Measurements from ENCODE around the gene ZFP92.

ZFP92 gene

DNA sequence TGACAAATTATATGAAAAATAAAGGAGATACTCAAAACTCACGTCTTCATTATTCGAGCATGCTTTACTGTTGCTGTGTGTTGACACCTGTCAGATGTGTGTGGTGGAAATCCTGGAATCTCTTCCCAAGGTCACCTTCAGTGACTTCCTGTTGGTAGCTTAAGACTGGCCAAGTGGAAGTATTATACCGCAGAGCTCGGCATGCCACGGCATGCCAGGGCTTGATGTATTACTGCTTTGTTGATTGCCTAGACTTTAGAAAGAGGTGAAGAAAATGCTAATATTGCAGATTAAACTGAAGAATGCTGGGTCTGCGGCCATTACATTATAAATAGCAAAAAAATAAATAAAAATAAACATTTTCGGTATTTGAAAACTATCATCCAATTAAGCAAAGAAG lies 30.0 kb downstream of the ZFP92 start:
- DNase-seq, result no peak

DNA sequence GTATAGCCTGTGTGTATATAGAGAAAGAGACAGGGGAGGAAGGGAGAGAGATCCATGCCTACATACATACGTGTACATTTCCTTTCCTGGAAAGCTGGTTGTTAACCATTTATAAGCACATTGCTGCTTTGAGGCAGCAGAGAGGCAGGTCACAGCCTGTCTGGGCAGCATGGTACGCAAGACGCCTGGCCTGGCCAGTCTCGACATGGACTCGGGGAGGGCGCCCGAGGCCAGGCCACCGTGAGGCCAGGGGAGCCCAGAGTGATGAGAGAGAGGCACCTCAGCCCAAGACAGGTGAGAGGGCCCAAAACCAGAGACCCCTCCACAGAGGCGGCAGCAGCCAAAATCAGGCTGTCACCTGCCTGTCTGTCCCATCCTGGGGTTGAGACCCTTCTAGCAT lies 30.7 kb downstream of the ZFP92 start:
- DNase-seq, result no peak

DNA sequence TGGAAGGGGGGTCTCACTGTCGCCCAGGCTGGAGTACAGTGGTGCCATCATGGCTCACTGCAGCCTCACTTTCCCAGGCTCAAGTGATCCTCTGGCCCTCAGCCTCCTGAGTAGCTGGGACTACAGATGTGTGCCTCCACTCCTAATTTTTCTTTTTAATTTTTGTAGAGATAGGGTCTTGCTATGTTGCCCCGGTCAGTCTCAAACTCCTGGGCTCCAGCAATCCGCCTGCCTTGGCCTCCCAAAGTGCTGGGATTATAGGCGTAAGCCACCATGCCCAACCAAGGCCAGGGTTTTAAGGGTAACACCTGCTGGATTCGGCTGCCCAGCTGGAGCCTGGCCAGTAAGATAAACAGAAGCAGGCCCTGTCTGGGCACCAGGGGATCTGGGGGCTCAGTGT lies 31.2 kb downstream of the ZFP92 start:
- DNase-seq, result no peak

DNA sequence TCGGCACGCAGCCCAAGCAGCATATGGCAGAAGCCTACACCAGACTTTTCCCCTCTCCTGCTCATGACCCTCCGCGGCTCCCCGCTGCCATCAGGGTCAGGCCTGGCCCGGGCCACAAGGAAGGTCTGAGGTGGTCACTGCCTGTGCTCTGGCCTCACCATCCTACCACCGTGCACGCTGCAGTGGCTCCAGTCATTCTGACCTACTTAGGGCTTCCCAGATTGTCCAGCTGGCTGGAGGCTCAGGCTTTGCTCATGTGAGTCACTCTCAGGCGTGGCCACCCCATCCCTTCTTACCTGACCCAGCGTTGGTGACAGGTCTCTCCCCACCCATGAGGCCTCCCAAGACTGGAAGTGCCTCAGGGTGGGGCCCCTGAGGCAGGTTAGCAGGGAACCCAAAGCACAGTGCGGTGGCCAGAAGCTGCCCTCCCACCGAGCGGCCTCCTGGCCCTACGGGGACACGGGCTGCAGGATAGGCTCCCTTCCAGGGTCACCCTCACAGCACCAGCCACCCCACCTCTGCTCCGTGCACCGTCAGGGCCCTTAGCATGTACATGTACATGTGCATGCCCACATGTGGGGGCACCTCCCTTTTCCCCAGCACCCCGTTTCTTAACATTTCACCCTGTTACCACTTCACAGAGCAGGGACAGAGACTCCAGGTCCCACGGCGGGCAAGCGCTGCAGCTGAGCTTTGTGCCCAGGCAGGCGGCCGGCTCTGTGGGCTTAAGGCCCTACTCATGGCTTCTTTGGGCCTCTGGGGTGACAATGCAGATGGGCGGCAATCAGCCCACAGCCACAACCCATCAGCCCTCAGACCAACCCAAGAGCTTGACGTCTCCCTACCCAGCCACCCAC lies 32.4 kb downstream of the ZFP92 start:
- no peak for DNase-seq

DNA sequence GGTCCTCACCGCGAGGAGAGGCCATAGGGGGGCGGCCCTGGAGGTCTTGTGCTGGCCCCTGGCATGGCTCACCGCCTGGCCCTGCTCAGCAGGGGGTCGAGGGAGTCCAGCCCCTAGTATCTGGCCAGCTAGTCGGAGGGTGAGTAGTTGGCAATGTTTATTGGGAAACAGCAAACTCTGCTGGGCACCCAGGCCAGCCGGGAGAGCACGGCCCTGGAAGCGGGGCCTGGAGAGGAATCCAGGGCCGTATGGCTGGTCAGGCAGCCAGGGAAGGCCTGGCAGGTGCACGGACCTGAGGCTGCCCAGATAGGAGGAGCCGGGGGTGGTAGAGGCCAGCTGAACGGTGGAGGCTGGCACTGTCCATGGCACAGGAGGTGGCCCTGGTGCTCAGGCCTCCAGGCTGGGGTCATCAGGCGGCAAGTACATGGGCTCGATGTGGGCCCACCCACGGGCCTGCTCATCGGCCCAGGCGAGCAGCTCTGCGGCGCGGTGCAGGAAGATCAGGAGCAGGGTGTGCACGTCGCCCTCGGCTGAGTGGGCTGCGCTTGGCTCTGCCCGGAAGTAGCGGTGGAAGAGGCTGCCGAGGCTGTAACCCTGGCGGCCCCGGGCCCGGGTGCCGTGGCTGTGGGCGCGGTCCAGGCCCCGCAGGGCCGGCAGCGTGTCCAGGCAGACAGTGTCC lies 33.2 kb downstream of the ZFP92 start:
- DNase-seq, result no peak

DNA sequence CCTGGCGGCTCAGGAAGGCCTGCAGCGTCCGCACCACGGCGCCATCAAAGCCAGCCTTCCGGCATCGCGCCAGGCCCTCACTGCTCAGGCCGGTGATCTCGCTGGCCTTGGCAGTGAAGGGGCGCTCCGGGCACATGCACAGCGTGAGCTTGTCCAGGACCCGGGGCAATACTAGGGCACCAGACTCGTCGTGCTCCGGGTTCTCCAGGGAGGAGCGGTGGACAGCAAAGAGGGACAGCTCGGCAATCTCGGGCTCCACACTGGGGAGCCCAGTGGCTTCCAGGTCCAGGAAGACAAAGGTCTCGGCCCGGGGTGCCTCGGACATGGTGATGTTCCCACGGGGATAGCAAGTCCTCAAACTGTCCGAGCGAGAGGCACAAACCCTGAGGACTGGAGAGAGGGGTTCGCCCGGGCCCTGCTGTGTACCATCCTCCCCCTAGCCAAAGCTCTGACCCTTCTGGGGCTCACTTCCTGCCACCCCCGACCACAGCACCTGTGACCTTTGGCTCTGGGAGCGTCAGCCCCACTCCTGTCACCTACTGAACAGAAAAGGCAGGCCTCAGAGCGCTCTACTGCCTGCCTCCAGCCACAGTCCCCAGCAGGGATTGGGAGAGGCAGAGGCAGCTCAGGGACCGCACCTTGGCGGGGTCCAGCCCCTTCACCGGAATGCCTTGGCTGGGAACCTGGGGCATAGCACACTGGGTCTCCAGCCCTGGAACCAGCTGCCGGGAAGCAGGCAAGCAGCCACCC lies 34.0 kb downstream of the ZFP92 start:
- no peak for DNase-seq

DNA sequence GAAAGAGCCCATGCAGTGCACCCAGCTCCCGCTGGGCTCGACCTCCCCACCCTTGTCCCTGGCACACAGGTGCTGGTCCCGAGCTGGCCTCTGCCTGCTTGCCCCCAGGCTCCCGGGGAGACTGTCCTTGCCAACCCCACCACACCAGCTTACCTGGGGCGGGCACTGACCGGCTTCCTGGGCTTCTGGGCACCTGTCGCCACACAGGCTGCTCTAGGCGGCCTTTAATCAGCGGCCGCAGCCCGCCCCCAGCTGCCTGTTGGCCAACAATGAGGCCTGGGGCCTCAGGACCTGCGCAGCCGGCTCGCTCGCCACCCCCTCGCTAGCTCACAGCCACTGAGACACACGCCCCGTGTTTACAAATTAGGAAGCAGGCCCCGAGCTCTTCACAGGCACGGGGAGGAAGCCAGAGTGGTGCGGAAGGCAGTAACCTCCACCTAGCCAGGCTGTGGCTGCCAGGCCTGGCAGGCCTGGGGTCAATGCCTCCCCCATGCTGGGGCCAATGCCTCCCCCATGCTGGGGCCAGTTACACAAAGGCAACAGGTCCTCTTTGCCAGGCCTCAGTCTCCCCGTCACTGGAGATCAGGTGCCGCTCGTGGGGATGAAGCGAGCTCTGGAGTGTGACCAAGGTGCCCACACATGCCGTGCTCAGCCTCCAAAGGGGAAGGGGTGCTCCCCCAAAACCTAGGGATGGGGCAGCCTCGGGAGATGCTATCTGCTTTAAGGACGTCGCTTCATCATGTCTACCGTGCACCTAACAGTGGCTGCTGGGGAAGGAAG lies 34.8 kb downstream of the ZFP92 start, which contains the start of gene TREX2:
Gene TREX2 (minus strand): TSS at position 201 of the 780 bp plus-strand sequence. CDS start 626 bp downstream, outside the sequence.
- DNase-seq, result no peak

DNA sequence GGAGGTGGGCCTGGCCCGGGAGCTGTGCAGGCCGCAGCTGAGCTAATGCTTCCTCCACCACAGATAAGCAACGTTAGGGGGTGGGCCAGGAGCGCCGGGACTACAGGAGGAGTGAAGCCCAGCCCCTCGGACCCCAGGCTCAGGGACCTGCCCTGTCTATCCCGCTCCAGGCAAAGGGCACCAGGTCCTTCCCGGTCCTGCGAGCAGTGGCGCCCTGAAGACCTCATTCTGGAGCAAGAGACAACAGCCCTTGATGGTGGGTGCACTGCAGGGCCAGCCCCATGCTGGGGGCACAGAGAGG lies 35.3 kb downstream of the ZFP92 start:
- DNase-seq, result no peak

DNA sequence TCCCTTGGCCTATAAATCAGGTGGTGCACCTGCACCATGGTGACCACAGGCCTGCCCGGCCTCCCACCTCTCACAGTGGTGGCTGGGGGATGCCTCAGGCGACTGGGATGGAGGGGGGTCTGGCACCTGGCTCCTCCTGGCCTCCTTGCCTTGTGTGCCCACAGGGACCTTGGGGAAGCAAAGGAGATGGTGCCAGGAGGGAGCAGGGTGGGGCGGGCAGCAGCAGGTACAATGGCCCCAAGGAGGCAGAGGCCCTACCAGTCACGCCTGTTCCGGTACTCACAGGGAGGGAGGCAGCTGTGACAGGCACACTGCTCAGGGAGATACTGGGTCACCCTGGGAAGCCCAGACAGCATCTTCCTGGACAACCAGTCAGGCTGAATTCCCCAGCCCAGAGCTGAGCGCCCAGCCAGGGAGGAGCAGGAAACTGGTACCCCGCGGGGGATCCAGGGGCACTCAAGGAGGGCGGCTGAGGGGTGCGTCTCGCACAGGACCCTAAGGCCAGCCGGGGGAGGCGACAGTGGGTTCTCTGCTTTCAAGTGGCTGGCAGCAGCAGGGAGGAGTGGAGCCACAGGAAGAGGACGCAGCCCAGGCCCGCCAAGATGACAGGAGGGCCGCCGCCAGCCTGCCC lies 35.8 kb downstream of the ZFP92 start:
- no peak for DNase-seq

DNA sequence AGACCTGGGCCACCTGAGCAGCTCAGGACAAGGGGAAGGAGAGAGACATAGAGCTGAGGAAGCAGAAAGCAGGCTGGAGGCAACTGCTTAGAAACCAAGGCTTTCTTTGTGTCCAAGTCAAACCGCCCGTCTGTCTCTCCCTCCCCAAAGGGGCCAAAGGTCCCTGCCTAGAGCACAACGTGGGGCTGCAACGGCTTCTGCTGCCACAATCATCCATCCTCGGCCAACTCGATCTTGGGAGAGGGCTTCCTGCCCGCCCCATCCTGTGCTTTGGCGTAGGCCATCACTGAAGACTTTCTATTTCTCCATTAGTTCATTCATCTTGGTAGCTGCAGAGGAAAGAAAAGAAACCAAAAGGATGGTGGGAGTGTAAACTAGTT lies 36.3 kb downstream of the ZFP92 start:
- DNase-seq, result no peak

DNA sequence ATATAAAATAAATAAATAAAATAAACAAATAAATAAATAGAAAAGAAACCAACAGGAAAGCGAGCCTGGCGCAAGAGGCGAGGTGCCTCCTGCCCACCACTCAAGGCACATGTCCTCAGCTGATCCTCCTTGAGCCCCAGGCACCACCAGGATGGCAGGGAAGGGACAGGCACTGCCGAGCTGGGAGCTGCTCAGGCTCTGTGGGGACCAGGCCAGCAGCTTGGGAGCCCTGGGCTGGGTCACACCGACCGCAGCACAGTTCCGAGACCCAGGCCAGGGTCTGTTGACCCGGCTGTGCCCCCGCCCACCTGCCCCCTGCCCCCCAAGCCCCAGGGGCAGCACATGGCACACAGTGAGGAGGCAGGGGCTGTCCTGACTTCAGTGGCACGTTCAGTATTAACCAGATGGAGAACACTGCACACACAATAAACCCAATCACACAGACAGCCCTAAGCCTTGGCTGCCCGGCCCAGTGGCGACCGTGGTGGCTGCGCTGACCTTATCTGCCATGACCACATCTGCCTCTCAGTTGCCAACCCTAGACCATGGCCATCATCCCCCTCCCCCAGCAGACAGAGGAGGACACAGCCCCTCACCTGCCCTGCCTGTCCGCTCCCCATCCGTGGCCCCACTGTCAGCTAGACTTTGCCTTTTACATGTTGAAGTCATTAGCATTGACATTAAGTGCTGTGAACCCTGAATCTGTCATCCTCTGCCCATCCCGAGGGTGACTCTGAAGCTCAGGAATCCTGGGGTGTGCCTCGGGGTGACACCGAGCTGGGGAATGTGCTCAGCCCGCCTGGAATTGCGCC lies 37.5 kb downstream of the ZFP92 start:
- DNase-seq, result no peak

DNA sequence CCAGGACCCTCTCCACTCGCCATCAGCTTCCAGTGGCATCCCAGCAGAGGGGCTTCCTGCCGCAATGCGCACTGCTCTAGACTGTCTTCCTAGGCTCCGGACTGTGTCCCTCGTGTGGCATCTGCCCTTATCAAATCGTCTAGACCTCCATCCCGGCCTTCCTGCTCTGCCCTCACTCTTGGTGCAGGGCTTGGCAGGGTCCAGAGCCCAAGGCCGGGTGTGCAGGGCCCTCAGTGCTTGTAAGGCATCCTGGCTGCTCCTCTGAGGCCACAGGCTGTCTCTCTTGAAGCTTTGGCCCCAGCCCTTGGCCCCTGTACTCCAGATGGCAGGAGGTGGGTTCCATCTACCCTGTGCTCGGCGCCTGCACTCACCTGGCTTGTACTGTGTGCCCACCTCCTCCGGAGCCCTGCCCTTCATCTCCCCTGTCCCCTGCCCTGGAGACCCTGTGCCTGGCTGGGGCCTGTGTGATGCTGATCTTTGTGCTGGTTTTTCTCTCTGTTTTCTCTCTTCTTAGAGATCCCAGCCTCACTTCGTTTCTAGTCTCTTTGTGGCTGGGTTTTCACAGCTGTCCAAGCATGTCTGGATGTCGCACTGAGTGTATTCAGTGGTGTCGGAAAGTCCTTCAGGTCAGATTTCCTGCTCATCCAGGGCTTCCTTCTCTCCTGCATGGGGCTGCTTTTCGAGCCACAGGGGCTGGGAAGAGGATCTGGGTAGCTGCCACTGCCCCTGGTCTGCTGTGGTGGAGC lies 38.3 kb downstream of the ZFP92 start:
- DNase-seq, result no peak

DNA sequence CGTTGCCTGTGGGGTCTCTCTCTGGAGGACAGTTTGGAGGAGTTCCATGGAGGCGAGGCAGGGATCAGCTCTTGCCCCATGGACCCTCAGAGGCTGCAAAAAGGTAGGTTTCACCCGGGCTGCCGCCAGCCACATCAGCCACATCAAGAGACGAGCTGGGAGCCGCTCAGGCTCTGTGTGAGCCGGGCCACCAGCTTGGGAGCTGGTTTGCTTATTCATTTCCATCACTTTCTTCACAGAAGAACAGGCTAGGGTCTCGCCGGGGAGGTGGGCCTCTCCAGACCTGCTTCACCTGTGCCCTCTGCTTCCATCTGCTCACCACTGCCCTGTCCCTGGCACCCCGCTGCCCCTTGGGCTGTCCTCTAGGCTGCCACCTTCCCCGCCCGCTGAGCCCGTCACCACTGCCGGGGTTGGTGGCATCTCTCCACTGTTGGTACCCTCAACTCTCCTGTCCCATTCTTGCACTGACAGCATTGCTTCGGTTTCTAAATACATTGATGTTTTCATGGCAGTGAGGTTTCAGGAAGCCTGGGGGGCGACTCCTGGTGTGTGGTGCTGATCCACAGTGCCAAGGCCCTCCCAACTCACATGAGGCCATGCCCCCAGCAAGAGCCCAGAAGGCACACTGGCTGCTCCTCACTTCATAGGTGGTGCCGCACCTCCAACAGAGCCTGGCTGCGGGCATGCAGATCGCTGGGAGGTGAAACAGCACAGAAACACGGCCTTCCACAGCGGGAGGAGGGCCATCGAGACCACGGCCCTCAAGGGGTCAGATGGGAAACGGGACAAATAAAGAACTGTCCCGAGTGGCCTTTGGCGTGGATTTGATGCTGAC lies 39.1 kb downstream of the ZFP92 start:
- no peak for DNase-seq

DNA sequence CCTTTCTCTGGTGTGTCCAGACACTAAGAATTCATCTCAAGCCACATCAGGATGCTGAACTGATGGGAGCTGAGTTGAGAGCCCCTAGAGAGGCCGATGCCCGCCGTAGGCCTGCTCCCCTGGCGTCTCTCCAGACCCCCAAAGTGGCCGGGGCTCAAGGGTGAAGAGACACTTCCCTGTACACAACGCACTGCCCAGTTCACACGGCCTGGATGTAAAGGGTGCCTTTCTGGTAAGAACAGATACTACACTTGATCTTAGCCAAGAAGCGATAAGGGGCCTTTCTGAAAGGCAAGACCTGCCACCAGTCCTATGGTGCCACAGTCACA lies 39.6 kb downstream of the ZFP92 start:
- no peak for DNase-seq

DNA sequence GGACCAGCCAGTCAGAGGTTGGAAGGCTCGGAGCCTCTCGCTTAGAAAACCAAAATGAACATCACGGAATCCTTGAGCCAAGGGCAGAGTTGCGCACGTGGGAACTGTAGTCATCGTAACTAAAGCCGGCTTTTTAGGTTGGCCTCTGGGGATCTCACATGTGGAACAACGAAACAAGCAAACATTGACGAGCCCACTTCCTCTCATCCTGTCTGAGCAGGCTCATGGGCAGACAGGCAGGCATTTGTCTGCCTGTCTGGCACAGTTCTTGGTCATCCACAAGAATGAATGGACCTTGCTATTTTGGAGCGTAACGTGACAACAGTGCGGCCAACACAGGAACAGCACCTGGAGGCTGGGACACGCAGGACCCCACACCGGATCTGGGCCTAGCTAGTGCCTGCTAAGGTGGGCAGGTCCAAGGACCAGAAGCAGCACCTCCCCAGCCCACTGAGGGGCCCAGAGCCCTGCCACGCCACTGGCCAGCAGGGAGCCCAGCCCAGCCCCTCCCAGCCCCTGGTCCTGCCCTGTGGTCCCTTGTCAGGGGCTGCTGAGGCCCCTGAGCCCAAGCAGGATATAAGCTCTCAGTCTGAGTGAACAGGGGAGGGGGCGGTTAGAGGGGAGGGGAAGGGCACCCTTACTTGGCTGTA lies 43.8 kb downstream of the ZFP92 start:
- DNase-seq, result no peak

DNA sequence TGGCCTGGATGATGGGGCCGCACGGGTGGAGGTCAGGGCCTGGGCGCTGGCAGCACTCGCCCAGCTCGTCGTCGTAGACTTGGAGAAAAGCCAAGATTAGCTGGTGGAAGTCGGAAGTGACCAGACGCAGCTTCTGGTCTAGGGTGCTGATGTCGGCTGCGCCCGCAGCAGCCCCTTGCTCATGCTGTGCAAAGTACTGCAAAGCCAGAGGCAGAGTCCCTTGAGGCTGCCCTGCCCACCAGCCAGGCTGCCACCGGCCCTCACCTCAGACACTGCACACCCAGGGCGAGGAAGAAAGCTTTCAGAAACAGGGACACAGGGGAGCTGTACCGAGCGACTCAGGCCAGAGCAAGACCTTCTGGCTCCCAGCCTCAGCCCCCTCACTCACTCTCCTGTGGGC lies 44.3 kb downstream of the ZFP92 start:
- DNase-seq, result no peak

DNA sequence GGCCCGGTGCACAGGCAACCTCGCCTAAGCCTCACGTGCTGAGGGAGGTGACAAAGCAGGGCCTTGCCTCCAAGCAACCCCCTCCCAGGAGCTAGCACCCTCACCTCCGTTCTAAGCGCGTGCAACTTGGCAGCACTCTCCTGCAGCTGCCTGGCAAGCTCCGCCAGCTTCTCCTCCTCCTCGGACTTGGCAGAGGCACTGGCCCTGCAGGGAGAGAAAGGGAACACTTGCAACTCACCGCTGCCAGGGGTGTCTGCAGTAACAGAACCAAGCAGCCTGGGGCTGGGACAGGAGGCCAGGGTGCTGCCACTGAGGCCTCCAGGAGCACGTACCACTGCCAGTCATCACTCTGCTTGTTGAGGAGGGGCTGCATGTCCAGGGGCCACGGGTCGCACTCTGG lies 44.9 kb downstream of the ZFP92 start:
- no peak for DNase-seq

DNA sequence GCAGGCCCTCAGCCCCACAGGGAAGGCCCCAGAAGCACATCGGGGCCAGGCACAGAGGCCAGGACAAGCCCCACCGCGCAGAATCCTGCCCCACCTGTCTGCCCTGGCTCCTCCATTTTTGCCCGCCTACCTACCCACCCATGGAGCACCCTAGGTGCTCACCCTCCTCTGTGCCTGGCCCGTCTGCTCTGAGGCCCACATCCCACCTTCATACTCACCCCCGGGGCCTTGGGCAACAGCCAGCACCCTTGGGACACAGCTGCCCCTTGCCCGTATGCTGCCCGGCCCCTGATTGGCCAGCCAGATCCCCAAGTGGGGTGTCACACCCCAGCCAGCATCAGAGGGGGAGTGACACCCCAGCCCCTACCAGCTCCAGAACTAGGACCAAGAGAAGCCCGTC lies 45.4 kb downstream of the ZFP92 start:
- no peak for DNase-seq

DNA sequence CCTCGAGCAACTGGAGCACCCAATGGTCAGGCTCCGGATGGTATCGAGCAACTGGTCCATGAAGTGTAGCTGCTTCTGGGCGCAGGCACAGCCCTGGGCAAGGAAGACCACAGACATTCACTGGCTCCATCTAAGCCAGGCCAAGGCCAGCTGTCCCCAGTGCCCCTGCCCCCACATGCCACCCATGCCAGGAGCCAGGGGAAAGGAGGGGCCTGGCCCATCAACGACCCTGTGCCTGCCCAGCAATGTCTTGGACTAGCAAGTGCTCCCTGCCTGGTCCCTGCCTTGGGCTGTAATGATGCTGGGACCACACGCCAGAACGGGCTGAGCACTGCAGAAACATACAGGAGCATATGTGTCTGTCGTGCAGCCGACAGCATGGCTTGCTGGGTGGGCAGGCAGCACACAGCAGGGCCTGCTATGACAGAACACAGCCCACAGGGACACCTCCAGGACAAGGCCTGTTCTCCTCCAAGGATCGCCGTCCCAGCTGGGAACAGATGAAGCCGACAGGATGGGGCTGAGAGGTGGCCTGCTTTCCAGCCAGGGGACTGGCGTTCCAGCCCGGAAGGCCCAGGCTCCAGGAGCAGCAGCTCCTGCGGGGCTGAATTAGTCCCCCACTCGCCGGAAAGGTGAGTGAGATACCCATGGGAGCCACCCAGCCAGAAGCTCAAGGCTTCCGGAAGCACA lies 46.0 kb downstream of the ZFP92 start:
- no peak for DNase-seq
